HG03196 (cell line): ENCODE results near the gene CKMT1B.
"Not testable (repeated sequence)": the region's sequence is repeated elsewhere in the genome, so short reads cannot be mapped to it uniquely, and the experiment has no call there.

Experiments used
- ATAC-seq: cut with Tn5 transposase; IDR thresholded peaks from one replicate; pipeline ENCODE4 v1.9.1; 2021; ENCODE audit not compliant: unreplicated experiment

The CKMT1B gene

DNA sequence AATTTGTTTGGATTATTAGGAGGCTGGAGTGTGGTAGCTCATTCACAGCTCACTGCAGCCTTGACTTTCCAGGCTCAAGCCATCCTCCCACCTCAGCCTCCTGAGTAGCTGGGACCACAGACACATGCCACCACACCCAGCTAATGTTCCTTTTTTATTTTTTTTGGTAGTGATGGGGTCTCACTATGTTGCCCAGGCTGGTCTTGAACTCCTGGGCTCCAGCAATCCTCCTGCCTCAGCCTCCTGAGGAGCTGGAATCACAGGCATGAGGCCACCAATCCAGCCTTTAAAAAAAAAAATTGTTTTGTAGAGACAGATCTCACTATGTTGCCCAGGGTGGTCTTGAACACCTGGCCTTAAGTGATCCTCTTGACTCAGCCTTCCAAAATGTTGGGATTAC lies 33.1 kb downstream of the CKMT1B start:
- ATAC-seq, result not testable (repeated sequence)

- ATAC-seq, result peak; percentile 59
Observed at GRCh38 chr15:43638464-43639204, 44.8 kb downstream of the CKMT1B start.
